Effector CD8-positive, alpha-beta T cell (primary cell): ENCODE data around the gene LRRC4B.
A peak's percentile ranks its signal among the peaks of the same experiment; 100 is the strongest.
"Not testable (repeated sequence)": the region's sequence is repeated elsewhere in the genome, so short reads cannot be mapped to it uniquely, and the experiment has no call there.

Source experiments
- DNase-seq: peaks from one replicate; lab custom pipeline; 2025; lab: John Stamatoyannopoulos, UW

Gene LRRC4B

GRCh38 chr19:50485284-50485955 lies 82.8 kb downstream of the LRRC4B start:
- DNase-seq, result no peak

DNA sequence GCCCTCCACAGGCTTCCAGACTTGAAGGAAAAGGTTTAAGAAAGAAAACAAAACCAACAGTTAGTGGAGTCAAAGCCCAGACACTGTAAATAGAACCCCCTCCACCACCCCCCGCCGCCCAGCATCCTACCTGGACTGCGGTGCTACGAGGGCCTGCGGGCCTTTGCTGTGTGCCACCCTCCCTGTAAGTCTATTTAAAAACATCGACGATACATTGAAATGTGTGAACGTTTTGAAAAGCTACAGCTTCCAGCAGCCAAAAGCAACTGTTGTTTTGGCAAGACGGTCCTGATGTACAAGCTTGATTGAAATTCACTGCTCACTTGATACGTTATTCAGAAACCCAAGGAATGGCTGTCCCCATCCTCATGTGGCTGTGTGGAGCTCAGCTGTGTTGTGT lies 85.3 kb downstream of the LRRC4B start:
- no peak for DNase-seq

DNA sequence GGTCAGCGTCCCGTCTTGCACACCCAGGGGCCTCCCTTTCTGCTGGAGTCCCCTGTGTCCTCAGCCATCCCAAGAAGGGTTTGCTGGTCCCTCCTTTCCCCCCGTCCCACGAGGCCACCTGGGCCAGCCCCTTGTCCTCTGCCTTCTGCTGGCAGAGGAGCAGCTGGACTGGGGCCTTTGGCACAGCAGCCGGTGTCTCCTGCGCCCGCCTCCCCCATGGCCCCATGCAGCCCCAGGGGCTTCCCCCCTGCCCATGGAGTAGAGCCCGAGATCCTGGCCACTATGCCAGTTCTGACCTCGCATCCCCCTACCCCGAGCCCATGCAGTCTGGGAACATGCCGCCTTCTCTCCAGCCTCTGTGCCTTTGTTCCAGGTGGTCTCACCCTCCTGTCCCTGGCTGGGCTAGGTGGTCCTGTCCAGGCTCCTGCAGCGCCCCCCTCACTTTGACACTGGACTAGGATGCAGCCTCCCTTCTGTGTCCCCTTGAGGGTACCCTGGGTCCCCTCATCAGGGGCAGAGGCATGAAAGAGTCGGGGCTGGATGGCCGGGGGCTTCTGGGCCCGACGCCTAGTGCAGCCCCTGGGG lies 85.9 kb downstream of the LRRC4B start:
- no peak for DNase-seq

GRCh38 chr19:50481351-50482149 lies 86.7 kb downstream of the LRRC4B start:
- no peak for DNase-seq

GRCh38 chr19:50480281-50481111 lies 87.7 kb downstream of the LRRC4B start:
- DNase-seq, result no peak

DNA sequence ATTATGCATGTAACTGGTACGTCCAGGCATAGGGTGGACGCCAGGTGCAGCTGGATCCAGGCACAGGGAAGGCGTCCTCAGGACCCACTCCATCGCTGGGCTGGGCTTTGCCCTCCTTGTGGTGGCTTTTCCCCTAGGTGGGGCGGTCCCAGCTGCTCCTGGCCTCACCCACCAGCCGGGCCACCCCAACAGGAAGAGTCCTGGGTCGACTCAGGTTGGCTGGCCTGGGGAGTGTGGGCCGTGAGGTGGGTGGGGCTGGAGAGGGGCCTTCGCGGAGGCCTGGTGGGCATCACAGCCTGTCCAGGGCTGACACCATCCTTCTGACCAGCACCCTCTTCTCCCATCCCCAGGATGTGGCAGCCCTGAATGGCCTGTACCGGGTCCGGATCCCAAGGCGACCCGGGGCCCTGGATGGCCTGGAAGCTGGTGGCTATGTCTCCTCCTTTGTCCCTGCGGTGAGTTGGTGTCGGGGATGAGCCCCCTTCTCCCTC lies 88.4 kb downstream of the LRRC4B start:
- DNase-seq, result no peak

DNA sequence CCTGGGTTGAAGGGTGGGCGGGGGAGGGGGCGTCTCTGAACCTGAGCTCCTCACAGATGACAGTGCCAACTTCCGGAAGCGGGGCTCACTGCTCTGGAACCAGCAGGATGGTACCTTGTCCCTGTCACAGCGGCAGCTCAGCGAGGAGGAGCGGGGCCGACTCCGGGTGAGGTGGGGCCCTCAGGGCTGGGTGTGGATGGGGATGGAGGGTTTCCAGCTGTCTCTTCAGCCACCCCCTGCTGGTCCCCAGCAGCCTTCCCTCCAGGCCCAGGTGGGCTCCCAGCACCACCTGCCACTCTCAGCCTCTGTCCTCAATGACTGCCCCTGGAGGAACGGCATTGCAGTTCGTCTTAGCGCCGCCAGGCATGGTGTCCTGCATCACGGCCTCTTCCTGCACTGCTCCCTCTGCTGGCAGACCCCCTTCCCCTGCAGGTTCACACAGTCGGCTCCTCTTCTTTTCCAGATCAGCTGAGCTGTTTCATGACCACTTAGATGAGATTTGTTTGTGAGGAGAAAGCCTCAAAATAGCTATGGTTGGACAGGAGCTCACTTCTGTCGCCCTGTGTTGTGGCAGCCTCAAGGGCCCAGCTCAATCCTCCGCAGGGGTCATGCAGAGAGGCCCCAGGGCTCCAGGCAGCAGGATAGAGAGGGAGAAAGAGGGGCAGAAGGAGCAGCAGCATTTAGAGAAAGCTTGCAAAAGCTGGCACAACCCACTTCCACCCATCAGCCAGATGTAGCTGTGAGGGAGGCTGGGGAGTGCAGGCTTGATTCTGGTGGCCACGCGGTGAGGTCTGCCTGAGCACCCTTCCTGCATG lies 89.1 kb downstream of the LRRC4B start:
- no peak for DNase-seq

DNA sequence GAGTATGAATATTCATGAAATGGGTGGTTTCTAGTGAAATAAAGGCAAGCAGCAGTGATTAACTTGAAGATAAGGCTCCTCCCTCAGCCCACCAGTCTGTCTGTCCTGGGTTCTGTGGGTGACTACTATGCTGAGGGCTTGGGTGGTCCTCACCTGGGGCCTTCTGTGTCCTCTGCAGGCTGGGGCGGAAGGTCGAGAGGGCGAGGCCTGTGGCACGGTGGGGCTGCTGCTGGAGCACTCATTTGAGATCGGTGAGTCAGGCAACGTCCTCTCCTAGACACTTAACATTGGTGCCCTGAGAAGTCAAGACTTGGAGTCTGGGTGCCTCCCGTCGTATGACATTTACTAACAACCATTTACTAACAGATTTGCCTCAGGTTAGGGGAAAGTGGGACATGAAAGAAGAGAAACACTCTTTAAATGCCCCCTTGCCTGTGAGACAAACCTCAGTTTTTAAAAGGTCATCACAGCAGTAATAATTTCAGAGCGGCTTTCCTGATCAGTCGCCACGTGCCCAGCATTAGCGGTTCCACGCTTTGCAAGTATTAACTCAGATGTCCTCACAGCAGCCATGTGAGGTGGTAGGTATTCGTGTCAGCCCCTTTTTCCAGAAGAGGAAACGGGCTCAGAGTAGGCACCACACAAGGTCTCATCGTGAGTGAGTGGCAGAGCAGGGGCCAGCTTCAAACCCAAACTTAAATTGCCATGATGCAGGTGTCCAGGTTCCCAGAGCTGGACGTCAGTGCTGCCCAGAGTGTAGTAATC lies 90.3 kb downstream of the LRRC4B start:
- no peak for DNase-seq

DNA sequence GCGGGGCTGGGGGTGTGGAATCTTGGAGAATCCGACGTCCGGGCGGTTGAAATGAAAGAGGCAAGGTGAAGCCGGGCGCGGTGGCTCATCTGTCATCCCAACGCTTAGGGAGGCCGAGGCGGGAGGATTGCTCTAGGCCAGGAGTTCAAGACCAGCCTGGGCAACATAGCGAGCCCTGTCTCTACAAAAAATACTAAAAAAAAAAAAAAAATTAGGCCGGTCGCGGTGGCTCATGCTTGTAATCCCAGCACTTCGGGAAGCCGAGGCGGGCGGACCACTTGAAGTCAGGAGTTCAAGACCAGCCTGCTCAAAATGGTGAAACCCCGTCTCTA lies 91.4 kb downstream of the LRRC4B start:
- DNase-seq, result no peak

DNA sequence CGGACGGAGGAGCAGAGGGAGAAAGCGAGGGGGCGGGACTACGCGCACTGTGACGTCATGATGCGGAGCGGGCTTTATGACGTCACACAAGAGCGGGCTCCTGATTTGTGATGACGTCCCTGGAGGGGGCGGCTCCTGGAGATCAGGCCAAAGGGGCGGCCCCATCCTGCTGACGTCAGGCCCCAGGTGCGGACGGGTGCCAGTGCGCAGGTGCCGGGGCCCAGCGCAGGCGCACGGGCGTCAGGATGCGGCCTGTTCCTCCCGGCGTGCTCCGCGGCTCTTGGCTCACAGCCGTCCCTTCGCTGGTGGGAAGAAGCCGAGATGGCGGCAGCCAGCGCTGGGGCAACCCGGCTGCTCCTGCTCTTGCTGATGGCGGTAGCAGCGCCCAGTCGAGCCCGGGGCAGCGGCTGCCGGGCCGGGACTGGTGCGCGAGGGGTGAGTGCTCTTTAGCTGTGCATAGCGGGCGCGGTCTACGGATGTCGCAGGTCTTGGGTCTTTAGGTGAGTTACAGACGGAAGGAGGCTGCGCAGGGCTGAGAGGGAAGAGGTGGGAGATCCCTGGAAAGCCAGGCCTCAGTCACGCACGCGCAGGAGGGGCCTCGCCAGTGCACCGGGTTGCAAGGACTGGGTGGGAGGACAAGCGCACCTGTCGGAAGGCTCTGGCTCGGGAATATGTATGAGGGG lies 91.9 kb downstream of the LRRC4B start, which contains the start of the genes EMC10 and GARIN5A:
Gene EMC10, plus strand, starts transcription at position 284 of the 683 bp plus-strand sequence. Its CDS starts 38 bp downstream, at position 322.
Gene GARIN5A, minus strand, starts transcription at position 625 of the 683 bp plus-strand sequence. Its CDS starts 460 bp downstream, at position 165.
- DNase-seq, result peak; percentile 87

GRCh38 chr19:50475736-50476223 lies 92.5 kb downstream of the LRRC4B start:
- DNase-seq, result no peak

DNA sequence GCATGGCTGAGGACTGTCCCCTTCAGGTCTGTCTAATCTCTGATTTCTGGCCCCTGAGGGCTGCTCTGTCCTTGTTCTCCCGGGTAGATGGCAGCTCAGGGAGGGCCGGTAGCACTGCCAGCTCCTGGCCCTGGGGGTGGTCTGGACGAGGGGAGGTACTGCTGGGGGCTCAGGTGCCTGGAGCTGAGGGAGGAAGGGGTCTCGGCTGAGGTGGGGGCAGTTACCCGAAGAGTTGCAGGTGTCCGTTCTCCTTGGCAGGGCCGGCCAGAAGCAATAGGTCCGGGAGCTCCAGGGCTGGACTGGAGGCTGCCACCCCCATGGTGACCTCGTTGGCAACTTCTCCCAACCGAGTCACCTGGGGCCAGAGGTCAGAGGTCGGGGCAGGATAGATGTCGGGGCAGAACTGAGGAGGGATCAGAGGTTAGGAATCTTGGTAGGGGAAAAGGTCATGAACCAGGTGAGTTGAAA lies 93.1 kb downstream of the LRRC4B start:
- DNase-seq, result no peak

GRCh38 chr19:50473336-50473735 lies 94.9 kb downstream of the LRRC4B start:
- not testable (repeated sequence) for DNase-seq

- no peak for DNase-seq
These were observed 99.4 kb downstream of the LRRC4B start for GRCh38 chr19:50468818-50469217.

- no peak for DNase-seq
These were observed 100.7 kb downstream of the LRRC4B start for GRCh38 chr19:50467566-50467965.
